ENCODE measurements around the gene TMC2. TPM values are rescaled to one million over a fixed set of nuclear protein-coding genes. Genes with fewer than 3 reads are reported as not detected.
A peak's percentile ranks its signal among the peaks of the same experiment; 100 is the strongest.

The TMC2 gene
- polyA plus RNA-seq, 2 of the 4 experiments (the other 2 are of a cell fraction) = not detected

- DNase-seq (ENCODE audit: low read depth in 1 of 2, low spot score in 1 of 2) (peak; percentile 95 to 96), ATAC-seq (peak; percentile 84 to 90), FAIRE-seq (peak; percentile 81)
- peak within 1 kb of the TSS; percentile 97 for H3K4me2 ChIP-seq
- ChIA-PET CTCF (interaction anchor here (0.8 to 5.6 kb wide), 7 partner anchors 10 to 213 kb away, joined by 3 to 32 read pairs (median 10); partner anchors contain the start of gene NOP56), POLR2A (interaction anchor here (0.6 to 2.2 kb wide), 6 partner anchors 9 to 193 kb away, joined by 3 to 50 read pairs (median 4); partner anchors contain the start of genes NOP56 and SNRPB)
- WGBS (ENCODE audit: missing lambda C conversion rate) = 14% methylated on average over 49 of the region's 49 CpGs
- H3K4me3 ChIP-seq = peak within 1 kb of the TSS; percentile 94
- peak within 1 kb of the TSS; percentile 84 to 85 for H3K27ac ChIP-seq
- H3K9me3 ChIP-seq = no peaks in the 10 kb centered on the region
- peaks cover 11% of the 10 kb centered on the region; the same call in 2 of the 3 replicates for H3K4me1 ChIP-seq
- TF ChIP-seq REST (IDR thresholded peaks at IDR 0.05) (no peak; the same call in 1 of the 2 replicates), RFX5 (IDR thresholded peaks at IDR 0.05) (no peak), SREBF2 (IDR thresholded peaks at IDR 0.05) (no peak), GATA3 (IDR thresholded peaks at IDR 0.05; ENCODE audit: borderline replicate concordance) (0 out of 2 replicates have a peak, but pooled peaks have one; percentile 47), E2F6 (IDR thresholded peaks at IDR 0.05; ENCODE audit: borderline replicate concordance, low read depth) (peak; percentile 73), BHLHE40 (IDR thresholded peaks at IDR 0.05; ENCODE audit: low read depth, low read length) (no peak), POLR2A (IDR thresholded peaks at IDR 0.05; ENCODE audit: low read length) (peak; percentile 89), CHD4 (IDR thresholded peaks at IDR 0.05; ENCODE audit: borderline replicate concordance) (no peak), NFE2L2 (conservative IDR thresholded peaks at IDR 0.05; ENCODE audit: low read length) (no peak; the same call in 1 of the 2 replicates), KDM1A (IDR thresholded peaks at IDR 0.05; ENCODE audit: low read depth) (no peak), HDAC2 (IDR thresholded peaks at IDR 0.05) (peak; percentile 99), HOXB5 (CRISPR knock-in tag; IDR thresholded peaks at IDR 0.05) (no peak), CEBPB (IDR thresholded peaks at IDR 0.05) (no peak; a peak in 1 of 4 replicates), MAFK (IDR thresholded peaks at IDR 0.05; ENCODE audit: partially characterized antibody) (no peak), EHF (CRISPR knock-in tag; IDR thresholded peaks at IDR 0.05) (no peak), ZFP36 (IDR thresholded peaks at IDR 0.05; ENCODE audit: borderline replicate concordance, partially characterized antibody) (no peak), RAD21 (conservative IDR thresholded peaks at IDR 0.05 in 1 of 2, IDR thresholded peaks at IDR 0.05 in 1 of 2) (no peak), ESRRA (IDR thresholded peaks at IDR 0.05; ENCODE audit: borderline replicate concordance, low read length) (0 out of 2 replicates have a peak, but pooled peaks have one; percentile 33), MAX (IDR thresholded peaks at IDR 0.05) (peak; percentile 92), JUN (IDR thresholded peaks at IDR 0.05) (peak; percentile 88 to 95; a peak in 4 of 5 replicates), ELK1 (IDR thresholded peaks at IDR 0.05; ENCODE audit: low read depth, low read length) (no peak), RNF2 (IDR thresholded peaks at IDR 0.05; ENCODE audit: borderline replicate concordance, low read depth) (no peak), FOSL2 (IDR thresholded peaks at IDR 0.05) (no peak), FOSL2 (CRISPR knock-in tag; IDR thresholded peaks at IDR 0.05) (no peak; the same call in 1 of the 2 replicates), CHD2 (IDR thresholded peaks at IDR 0.05; ENCODE audit: low read length, partially characterized antibody) (no peak), FOXS1 (CRISPR knock-in tag; IDR thresholded peaks at IDR 0.05) (no peak), ATOH8 (CRISPR knock-in tag; IDR thresholded peaks at IDR 0.05; ENCODE audit: low read depth) (no peak), TP53 (CRISPR knock-in tag; IDR thresholded peaks at IDR 0.05) (peak; percentile 38; the same call in 1 of the 2 replicates), BCL3 (IDR thresholded peaks at IDR 0.05) (peak; percentile 91), KDM5A (IDR thresholded peaks at IDR 0.05) (peak; percentile 100), HMGXB4 (CRISPR knock-in tag; IDR thresholded peaks at IDR 0.05; ENCODE audit: borderline replicate concordance) (no peak)
Measured at GRCh38 chr20:2663887-2664719, 127.7 kb downstream of the TMC2 start, which contains the start of gene IDH3B. IDH3B (minus strand) TSS chr20:2664216; CDS start chr20:2664188, 28 bp downstream.
